HEK293 (cell line): ENCODE results near the gene TMEM120A.

Experiments used
- BCL11A ChIP-seq: fragments of 450-650 bp; formaldehyde crosslinking; IDR thresholded peaks from 2 replicates; pipeline ENCODE4 v1.5.1; 2016; ENCODE audit warnings: low read depth, missing biosample characterization, missing genetic modification characterization
- SP2 ChIP-seq: fragments of 450-650 bp; formaldehyde crosslinking; IDR thresholded peaks from 2 replicates; pipeline ENCODE4 v1.5.1; 2016; ENCODE audit warnings: missing biosample characterization, missing genetic modification characterization
- YY1 ChIP-seq: fragments of 450-650 bp; formaldehyde crosslinking; IDR thresholded peaks from 2 replicates; pipeline ENCODE4 v1.5.1; 2018; ENCODE audit warnings: missing biosample characterization, missing genetic modification characterization
- ZNF677 ChIP-seq: fragments of 450-650 bp; IDR thresholded peaks from 2 replicates; pipeline ENCODE4 v1.5.0; 2018; ENCODE audit warnings: missing biosample characterization, mild to moderate bottlenecking, missing genetic modification characterization, moderate library complexity
- ZSCAN30 ChIP-seq: fragments of 450-650 bp; IDR thresholded peaks from 2 replicates; pipeline ENCODE4 v1.5.1; 2018; ENCODE audit warnings: missing biosample characterization, mild to moderate bottlenecking, missing genetic modification characterization, moderate library complexity
- TF ChIP-seq, protein P1 (sequence below): fragments of 450-650 bp; formaldehyde crosslinking; IDR thresholded peaks from 2 replicates; pipeline ENCODE4 v1.5.1; 2016; ENCODE audit warnings: missing biosample characterization, missing genetic modification characterization, low read depth
- TF ChIP-seq, protein P2 (sequence below): fragments of 450-650 bp; formaldehyde crosslinking; IDR thresholded peaks from 2 replicates; pipeline ENCODE4 v1.5.1; 2016; ENCODE audit warnings: missing biosample characterization, missing genetic modification characterization

DNA sequence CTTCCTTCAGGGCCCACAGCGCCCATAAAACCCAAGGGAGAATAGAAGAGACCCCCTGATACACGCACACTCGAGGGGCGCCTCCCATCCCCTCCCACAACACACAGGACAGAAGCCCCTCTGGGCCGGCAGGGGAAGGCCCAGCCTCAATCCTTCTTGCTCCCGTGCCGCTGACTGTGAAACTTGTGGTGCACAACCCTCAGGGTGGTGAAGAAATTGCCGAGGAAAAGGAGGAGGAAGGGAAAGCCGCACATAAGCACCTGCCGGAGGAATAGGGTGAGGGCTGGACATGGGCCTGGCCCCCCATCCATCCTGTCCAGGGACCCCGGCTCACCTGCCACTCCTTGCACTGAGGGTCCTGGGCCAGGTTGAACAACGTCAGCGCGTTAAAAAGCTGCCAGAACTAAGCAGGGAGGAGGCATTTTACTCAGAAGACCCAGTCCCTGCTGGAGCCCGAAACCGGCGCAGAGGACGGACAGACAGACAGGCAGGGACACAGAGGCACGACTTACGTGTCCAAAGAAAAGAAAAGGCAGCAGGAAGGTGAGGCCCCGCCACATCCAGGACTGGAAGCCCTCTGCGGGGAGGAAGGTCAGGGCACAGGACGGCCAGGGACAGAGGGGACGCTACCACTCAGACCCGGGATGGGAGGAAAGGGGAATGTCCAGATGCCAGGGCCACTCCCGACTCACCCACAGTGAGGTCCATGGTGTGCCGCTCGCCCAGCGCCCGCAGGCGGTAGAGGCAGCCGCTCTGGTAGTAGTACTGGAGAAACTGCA lies 7.2 kb downstream of the TMEM120A start:
- no peak for TF ChIP-seq ZSCAN30 (tag by site-specific recombination)
- TF ChIP-seq, protein P1, sequence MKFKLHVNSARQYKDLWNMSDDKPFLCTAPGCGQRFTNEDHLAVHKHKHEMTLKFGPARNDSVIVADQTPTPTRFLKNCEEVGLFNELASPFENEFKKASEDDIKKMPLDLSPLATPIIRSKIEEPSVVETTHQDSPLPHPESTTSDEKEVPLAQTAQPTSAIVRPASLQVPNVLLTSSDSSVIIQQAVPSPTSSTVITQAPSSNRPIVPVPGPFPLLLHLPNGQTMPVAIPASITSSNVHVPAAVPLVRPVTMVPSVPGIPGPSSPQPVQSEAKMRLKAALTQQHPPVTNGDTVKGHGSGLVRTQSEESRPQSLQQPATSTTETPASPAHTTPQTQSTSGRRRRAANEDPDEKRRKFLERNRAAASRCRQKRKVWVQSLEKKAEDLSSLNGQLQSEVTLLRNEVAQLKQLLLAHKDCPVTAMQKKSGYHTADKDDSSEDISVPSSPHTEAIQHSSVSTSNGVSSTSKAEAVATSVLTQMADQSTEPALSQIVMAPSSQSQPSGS (tag by site-specific recombination) = no peak
- TF ChIP-seq, protein P2, sequence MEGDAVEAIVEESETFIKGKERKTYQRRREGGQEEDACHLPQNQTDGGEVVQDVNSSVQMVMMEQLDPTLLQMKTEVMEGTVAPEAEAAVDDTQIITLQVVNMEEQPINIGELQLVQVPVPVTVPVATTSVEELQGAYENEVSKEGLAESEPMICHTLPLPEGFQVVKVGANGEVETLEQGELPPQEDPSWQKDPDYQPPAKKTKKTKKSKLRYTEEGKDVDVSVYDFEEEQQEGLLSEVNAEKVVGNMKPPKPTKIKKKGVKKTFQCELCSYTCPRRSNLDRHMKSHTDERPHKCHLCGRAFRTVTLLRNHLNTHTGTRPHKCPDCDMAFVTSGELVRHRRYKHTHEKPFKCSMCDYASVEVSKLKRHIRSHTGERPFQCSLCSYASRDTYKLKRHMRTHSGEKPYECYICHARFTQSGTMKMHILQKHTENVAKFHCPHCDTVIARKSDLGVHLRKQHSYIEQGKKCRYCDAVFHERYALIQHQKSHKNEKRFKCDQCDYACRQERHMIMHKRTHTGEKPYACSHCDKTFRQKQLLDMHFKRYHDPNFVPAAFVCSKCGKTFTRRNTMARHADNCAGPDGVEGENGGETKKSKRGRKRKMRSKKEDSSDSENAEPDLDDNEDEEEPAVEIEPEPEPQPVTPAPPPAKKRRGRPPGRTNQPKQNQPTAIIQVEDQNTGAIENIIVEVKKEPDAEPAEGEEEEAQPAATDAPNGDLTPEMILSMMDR = no peak
- no peak for TF ChIP-seq SP2 (tag by site-specific recombination)
- TF ChIP-seq BCL11A = no peak
- no peak for TF ChIP-seq ZNF677
- no peak for TF ChIP-seq YY1 (tag by site-specific recombination)
